Stimulated activated naive CD8-positive, alpha-beta T cell treated with anti-CD3 and anti-CD28 coated beads, Interleukin-15, Interleukin-2, amounts not matched to agents 100 ng/mL and 50 ng/mL, for 24 hours (primary cell): Measurements from ENCODE around the gene GUCD1.
A peak's percentile ranks its signal among the peaks of the same experiment; 100 is the strongest.
"Not testable (repeated sequence)": the region's sequence is repeated elsewhere in the genome, so short reads cannot be mapped to it uniquely, and the experiment has no call there.

Source experiments
- H3K27ac Mint-ChIP-seq: one replicate; pipeline ENCODE4 v1.8.0; 2021; ENCODE audit warnings: mild to moderate bottlenecking, mixed read lengths
- H3K27me3 Mint-ChIP-seq: one replicate; pipeline ENCODE4 v1.8.0; 2021; ENCODE audit warnings: mixed read lengths
- H3K36me3 Mint-ChIP-seq: one replicate; pipeline ENCODE4 v1.8.0; 2021; ENCODE audit warnings: low read depth, mixed read lengths
- H3K4me1 Mint-ChIP-seq: one replicate; pipeline ENCODE4 v1.8.0; 2021; ENCODE audit warnings: low read depth, mixed read lengths
- H3K4me3 Mint-ChIP-seq: one replicate; pipeline ENCODE4 v1.8.0; 2021; ENCODE audit warnings: mild to moderate bottlenecking, mixed read lengths
- H3K9me3 Mint-ChIP-seq: one replicate; pipeline ENCODE4 v1.8.0; 2021; ENCODE audit warnings: mixed read lengths

GUCD1 gene

GRCh38 chr22:24554313-24555164, at the start of gene GUCD1:
TSS of gene GUCD1 (minus strand) at chr22:24555138. CDS start at chr22:24554991, 147 bp downstream.
- Mint-ChIP-seq H3K4me1 (peaks cover 73% of the 10 kb centered on the region), H3K36me3 (peaks cover 41% of the 10 kb centered on the region), H3K9me3 (no peaks in the 10 kb centered on the region), H3K27ac (peak within 1 kb of the TSS; percentile 96), H3K4me3 (peak within 1 kb of the TSS; percentile 99), H3K27me3 (no peaks in the 10 kb centered on the region)

DNA sequence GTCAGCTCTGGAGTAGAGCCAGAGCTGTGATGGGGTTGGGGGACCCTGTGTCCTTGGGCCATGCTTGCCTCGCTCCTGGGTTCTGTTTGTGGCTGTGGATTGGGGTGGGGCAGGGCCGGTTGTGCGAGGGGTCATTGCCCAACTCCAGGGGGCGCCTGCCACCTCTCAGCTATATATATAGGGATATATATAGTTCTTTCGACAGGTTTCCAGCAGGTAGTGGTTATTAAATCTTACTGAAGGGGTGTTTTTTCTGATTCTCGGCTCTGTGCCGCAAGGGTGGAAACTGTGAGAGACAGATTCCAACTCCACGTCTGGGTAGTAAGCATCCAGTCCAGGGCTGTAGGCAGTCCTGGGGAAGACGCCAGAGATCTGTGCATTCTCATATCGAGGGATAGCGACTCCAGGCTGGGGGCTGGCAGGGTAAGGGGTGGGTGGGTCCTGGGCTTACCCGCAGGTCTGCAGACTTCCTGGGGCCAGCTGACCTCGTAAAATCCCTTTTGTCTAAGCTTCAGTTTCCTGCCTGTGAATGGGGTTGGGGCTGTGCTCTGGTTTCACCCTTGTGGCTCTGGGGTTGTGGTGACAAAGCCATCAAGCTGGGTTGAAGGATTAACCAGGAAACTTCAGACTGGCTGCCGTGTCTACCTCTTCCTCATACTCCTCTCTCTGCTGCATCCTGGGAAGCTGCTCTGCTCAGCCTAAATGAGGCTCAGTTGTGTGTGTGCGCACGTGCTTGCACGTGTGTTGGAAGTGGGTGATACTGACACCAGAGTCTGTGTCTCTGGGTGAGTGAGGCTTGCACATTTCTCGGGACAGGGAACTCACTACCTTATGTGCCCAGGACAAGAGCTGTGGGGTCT, 49.1 kb upstream of the GUCD1 start:
- not testable (repeated sequence) for H3K36me3 Mint-ChIP-seq, H3K9me3 Mint-ChIP-seq, H3K27me3 Mint-ChIP-seq
- peaks cover 19% of the 10 kb centered on the region for H3K4me1 Mint-ChIP-seq
- H3K27ac Mint-ChIP-seq, result peak overlapping the region; percentile 78
- H3K4me3 Mint-ChIP-seq, result peak overlapping the region; percentile 51

- H3K4me3 Mint-ChIP-seq, result peak within 1 kb of the TSS; percentile 51
- not testable (repeated sequence) for H3K36me3 Mint-ChIP-seq, H3K9me3 Mint-ChIP-seq
Observed at GRCh38 chr22:24602847-24603769, 48.2 kb upstream of the GUCD1 start, which contains the start of gene GGT1. TSS of gene GGT1 (plus strand) at chr22:24603193. CDS start at chr22:24611082, 7,889 bp downstream.

DNA sequence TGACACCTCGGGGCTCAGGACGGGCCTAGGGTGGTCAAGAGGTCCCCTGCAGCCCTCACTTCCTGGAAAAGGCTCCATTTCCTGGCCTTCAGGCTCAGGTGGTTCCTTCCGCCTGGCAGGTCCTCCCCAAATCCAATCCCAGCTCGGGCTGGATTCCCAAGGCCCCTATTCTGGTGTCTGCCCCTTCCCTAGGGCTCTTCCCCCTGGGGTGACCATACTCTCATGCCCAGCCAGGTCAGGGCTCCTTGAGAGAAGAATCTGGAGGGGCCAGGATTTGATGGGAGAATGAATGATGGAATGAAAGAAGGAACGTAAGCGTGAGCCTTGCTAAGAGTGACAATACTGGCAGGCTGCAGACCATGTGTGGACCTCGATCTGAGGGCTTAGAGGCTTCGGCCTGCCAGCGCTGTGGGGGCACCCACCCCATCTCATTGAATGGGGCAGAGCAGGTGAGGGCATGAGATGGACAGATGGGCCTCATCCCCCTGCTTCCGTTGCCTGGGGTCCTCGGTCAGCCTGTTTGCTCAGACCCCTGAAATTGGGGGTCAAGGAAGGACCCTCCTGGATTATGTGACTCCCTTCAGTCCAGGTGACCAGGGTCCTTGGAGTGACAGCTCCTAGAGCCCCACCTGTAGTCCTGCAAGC, 47.3 kb upstream of the GUCD1 start:
- not testable (repeated sequence) for H3K27ac Mint-ChIP-seq, H3K4me3 Mint-ChIP-seq, H3K36me3 Mint-ChIP-seq, H3K27me3 Mint-ChIP-seq, H3K9me3 Mint-ChIP-seq
- peaks cover 15% of the 10 kb centered on the region for H3K4me1 Mint-ChIP-seq

More at GRCh38 chr22:24602847-24603769, 48.2 kb upstream of the GUCD1 start, which contains the start of gene GGT1:
- H3K27ac Mint-ChIP-seq, result peak within 1 kb of the TSS; percentile 78
- H3K27me3 Mint-ChIP-seq, result not testable (repeated sequence)
- peaks cover 19% of the 10 kb centered on the region for H3K4me1 Mint-ChIP-seq

- Mint-ChIP-seq H3K4me1 (peaks cover 15% of the 10 kb centered on the region), H3K4me3 (no peak overlapping the region), H3K27me3 (no peaks in the 10 kb centered on the region), H3K27ac (peak overlapping the region; percentile 40), H3K9me3 (no peaks in the 10 kb centered on the region), H3K36me3 (no peaks in the 10 kb centered on the region)
Observed at GRCh38 chr22:24601217-24602104, 46.5 kb upstream of the GUCD1 start.

GRCh38 chr22:24599958-24600715, 45.2 kb upstream of the GUCD1 start:
- not testable (repeated sequence) for H3K4me3 Mint-ChIP-seq, H3K36me3 Mint-ChIP-seq, H3K27ac Mint-ChIP-seq, H3K27me3 Mint-ChIP-seq, H3K9me3 Mint-ChIP-seq
- H3K4me1 Mint-ChIP-seq, result peaks cover 15% of the 10 kb centered on the region

DNA sequence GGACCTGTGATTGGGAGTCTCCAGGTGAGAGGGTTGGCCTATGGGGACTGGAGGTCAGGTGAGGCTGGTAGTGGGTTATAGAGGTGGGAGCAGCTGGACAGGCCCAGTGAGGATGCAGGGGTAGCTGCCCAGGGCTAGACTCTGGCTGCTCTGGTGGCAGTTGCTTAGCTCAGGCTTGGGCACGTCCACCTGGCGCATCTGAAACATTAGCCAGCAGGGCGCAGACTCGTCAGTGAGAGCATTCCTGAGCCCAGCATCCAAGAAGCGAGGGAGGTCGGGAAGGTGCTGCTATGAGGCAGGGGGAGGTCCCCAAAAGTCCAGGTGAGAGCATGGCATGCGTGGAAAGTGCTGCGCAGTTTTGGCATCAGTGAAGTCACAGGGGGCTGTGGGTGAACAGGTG, 44.6 kb upstream of the GUCD1 start:
- H3K36me3 Mint-ChIP-seq, result no peaks in the 10 kb centered on the region
- H3K27ac Mint-ChIP-seq, result no peak overlapping the region
- H3K9me3 Mint-ChIP-seq, result no peaks in the 10 kb centered on the region
- no peaks in the 10 kb centered on the region for H3K27me3 Mint-ChIP-seq
- H3K4me1 Mint-ChIP-seq, result peaks cover 15% of the 10 kb centered on the region
- H3K4me3 Mint-ChIP-seq, result no peak overlapping the region

GRCh38 chr22:24597076-24597475, 42.1 kb upstream of the GUCD1 start:
- not testable (repeated sequence) for H3K4me3 Mint-ChIP-seq, H3K27ac Mint-ChIP-seq, H3K27me3 Mint-ChIP-seq, H3K9me3 Mint-ChIP-seq, H3K4me1 Mint-ChIP-seq, H3K36me3 Mint-ChIP-seq

DNA sequence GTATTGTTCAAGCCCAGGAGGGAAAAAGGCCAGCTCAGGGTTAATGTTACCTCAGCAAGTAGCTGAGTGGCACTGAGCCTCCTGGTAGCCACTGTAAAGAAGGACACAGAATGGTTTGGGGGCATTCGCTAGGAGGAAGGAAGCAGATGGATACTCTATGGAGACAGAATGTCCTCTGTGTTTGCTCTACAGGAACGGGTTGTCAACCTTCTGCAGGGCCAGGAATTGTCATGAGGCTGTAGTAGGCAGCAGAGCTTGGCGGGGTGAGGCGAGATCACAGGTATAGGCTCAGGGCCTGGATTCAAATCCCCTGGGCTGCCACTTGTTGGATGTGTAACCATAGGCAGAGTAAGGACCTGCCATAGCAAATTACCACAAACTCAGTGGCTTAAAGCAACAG, 40.9 kb upstream of the GUCD1 start:
- Mint-ChIP-seq H3K27ac (no peak overlapping the region), H3K27me3 (peaks cover 4% of the 10 kb centered on the region), H3K4me3 (no peak overlapping the region), H3K36me3 (no peaks in the 10 kb centered on the region), H3K4me1 (peaks cover 3% of the 10 kb centered on the region), H3K9me3 (no peaks in the 10 kb centered on the region)

DNA sequence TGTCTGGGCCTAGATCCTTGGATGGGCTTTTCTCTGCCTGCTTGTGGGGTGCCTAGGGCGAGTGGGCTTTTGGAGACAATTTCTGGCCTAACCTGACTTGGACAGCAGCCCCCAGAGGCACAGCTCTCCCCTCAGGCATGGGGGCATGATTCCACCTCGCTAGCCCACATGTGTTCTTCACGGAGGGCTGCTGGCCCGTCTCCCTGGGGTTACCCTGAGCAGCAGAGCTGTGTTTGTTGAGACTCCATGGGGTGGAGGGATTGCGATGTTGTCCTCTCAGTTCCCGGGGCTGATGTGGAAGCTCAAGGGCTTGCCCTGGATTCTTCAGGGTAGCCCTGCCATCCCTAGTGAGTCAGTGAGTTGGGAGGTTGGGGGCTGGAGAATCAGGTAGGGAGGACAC, 40.3 kb upstream of the GUCD1 start:
- H3K4me1 Mint-ChIP-seq, result peaks cover 3% of the 10 kb centered on the region
- no peak overlapping the region for H3K27ac Mint-ChIP-seq
- H3K27me3 Mint-ChIP-seq, result peaks cover 4% of the 10 kb centered on the region
- H3K9me3 Mint-ChIP-seq, result no peaks in the 10 kb centered on the region
- no peaks in the 10 kb centered on the region for H3K36me3 Mint-ChIP-seq
- H3K4me3 Mint-ChIP-seq, result no peak overlapping the region

DNA sequence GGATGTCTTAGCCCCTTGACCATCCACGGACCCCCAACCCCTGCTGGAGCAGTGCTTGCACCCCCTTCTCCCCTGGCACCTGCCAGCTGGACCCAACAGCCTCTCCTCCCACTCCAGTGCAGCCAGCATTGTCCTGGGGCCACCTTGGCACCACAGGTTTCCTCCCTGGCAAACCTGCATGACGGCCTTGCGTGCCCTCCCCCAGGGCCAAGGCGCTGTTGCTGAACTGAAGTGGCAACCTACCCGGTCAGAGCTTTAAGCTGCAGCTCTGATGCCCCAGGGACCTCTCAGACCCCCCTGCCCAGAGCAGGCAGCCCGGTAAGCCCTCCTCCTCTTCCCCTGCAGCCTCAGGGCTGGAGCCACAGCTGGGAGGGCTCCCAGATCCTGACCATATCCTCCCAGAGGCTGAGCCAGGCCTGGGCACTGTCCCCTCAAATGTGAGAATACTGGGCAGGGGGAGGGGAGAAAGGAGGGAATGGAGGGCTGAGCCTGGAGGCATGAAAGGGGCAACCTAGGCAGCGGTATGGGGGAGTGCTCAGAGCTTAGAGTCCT, 39.7 kb upstream of the GUCD1 start:
- Mint-ChIP-seq H3K9me3 (no peaks in the 10 kb centered on the region), H3K27me3 (peaks cover 4% of the 10 kb centered on the region), H3K4me1 (peaks cover 3% of the 10 kb centered on the region), H3K27ac (no peak overlapping the region), H3K36me3 (no peaks in the 10 kb centered on the region), H3K4me3 (no peak overlapping the region)

DNA sequence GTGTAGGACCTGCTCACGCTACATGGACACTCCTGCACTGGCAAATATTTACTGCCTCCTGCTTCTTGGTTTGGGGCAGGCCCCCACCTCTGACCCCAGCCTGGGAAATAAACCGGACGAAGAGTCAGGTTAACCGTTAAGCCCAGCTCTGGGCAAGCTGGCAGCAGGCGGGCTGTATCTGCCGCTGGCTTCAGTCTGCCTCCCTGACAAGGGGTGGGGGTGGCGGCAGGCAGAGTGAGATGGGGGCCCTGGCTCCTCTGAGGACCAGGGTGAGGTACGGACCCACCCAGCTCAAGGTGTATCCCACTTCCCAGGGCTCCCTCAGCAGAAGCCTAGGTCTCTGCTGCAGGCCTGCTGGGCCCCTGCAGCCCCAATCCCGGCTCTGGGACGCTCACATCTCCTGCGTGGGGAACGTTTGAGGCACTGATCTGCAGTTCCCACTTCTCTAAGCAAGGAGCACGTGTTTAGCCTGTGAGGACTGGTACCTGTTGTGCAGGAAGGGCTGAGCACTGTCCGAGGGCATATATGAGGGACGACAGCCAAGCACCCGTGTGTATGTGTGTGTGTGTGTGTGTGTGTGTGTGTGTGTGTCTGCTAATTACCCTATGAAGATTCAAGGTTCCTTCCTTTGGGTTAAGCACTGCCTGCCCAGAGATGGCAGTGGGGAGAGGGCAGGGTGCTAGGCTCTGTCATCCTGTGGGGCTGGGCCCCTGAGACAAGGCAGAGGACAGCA, 39.1 kb upstream of the GUCD1 start:
- Mint-ChIP-seq H3K9me3 (no peaks in the 10 kb centered on the region), H3K36me3 (no peaks in the 10 kb centered on the region), H3K27ac (no peak overlapping the region), H3K4me1 (peaks cover 3% of the 10 kb centered on the region), H3K4me3 (no peak overlapping the region), H3K27me3 (peaks cover 4% of the 10 kb centered on the region)
